T47D (cell line): ENCODE results near the gene RENBP.

Experiments
- DNase-seq, 2 experiments: peaks; one replicate each; pipeline versions ENCODE4 v3.0.0 to v3.0.0-alpha.2; 2011 to 2012; ENCODE audit warnings: low read depth in 1 of 2, low spot score in 1 of 2
- JUND ChIP-seq: IDR thresholded peaks from 2 replicates; pipeline ENCODE4 v1.6.1; 2012; ENCODE audit warnings: low read depth
- in situ Hi-C: cut with HindIII; loops from 2 replicates; pipeline ENCODE4 v1.10.0; 2016; ENCODE audit warnings: low sequenced_read_pairs, low pct_unique_long_range_greater_than_20kb

Gene RENBP

GRCh38 chrX:153900831-153901752 is 43.4 kb downstream of the RENBP start:
- no peak for TF ChIP-seq JUND
- DNase-seq: peak; percentile 45 to 46
- in situ Hi-C loops: no loop called here

- in situ Hi-C loops: no loop called here
- no peak for DNase-seq
- TF ChIP-seq JUND: no peak
Observed at GRCh38 chrX:153897899-153898298, 46.5 kb downstream of the RENBP start.

- DNase-seq: no peak
- TF ChIP-seq JUND: no peak
- in situ Hi-C loops: no loop called here
Observed at GRCh38 chrX:153889123-153889522, 55.3 kb downstream of the RENBP start.

GRCh38 chrX:153888344-153888743 is 56.1 kb downstream of the RENBP start:
- in situ Hi-C loops: no loop called here
- DNase-seq: no peak
- no peak for TF ChIP-seq JUND

- in situ Hi-C loops: no loop called here
Observed at GRCh38 chrX:153887385-153887784, 57.1 kb downstream of the RENBP start.

GRCh38 chrX:153886915-153887314 is 57.5 kb downstream of the RENBP start:
- no peak for TF ChIP-seq JUND
- in situ Hi-C loops: no loop called here
- DNase-seq: peak in 1 of 2 experiments; percentile 41

More at GRCh38 chrX:153887385-153887784, 57.1 kb downstream of the RENBP start:
- TF ChIP-seq JUND: no peak
- peak in 1 of 2 experiments; percentile 38 for DNase-seq

GRCh38 chrX:153885968-153886903 is 58.2 kb downstream of the RENBP start, which contains the start of gene L1CAM:
Gene L1CAM (minus strand): TSS chrX:153886173. CDS start chrX:153875836, 10,337 bp downstream.
- peak in 1 of 2 experiments; percentile 26 for DNase-seq
- in situ Hi-C loops: no loop called here
- TF ChIP-seq JUND: no peak
